ENCODE results near the gene COL5A2.

GRCh38 chr2:189022053-189022481 lies 157.5 kb downstream of the COL5A2 start:
- TF ChIP-seq, protein P1, sequence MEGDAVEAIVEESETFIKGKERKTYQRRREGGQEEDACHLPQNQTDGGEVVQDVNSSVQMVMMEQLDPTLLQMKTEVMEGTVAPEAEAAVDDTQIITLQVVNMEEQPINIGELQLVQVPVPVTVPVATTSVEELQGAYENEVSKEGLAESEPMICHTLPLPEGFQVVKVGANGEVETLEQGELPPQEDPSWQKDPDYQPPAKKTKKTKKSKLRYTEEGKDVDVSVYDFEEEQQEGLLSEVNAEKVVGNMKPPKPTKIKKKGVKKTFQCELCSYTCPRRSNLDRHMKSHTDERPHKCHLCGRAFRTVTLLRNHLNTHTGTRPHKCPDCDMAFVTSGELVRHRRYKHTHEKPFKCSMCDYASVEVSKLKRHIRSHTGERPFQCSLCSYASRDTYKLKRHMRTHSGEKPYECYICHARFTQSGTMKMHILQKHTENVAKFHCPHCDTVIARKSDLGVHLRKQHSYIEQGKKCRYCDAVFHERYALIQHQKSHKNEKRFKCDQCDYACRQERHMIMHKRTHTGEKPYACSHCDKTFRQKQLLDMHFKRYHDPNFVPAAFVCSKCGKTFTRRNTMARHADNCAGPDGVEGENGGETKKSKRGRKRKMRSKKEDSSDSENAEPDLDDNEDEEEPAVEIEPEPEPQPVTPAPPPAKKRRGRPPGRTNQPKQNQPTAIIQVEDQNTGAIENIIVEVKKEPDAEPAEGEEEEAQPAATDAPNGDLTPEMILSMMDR (IDR thresholded peaks at IDR 0.05; ENCODE audit: extremely low read depth in 1 of 2, insufficient read depth in 1 of 2, low read depth in 1 of 2, low read length in 2 of 2) = no peak
- TF ChIP-seq FOS (IDR thresholded peaks at IDR 0.05; ENCODE audit: borderline replicate concordance, insufficient read depth, low read length) = no peak
- TF ChIP-seq MYC (IDR thresholded peaks at IDR 0.05; ENCODE audit: low read depth, low read length) = no peak

Measured in endothelial cell of umbilical vein (primary cell).